GM19025 (cell line): ENCODE data around the gene RBM34.
A peak's percentile ranks its signal among the peaks of the same experiment; 100 is the strongest.
"Not testable (repeated sequence)": the region's sequence is repeated elsewhere in the genome, so short reads cannot be mapped to it uniquely, and the experiment has no call there.

Source experiments
- ATAC-seq: cut with Tn5 transposase; IDR thresholded peaks from one replicate; pipeline ENCODE4 v1.9.1; 2021; ENCODE audit warnings: mild to moderate bottlenecking, low read depth, moderate library complexity; ENCODE audit not compliant: unreplicated experiment

RBM34 gene, protein sequence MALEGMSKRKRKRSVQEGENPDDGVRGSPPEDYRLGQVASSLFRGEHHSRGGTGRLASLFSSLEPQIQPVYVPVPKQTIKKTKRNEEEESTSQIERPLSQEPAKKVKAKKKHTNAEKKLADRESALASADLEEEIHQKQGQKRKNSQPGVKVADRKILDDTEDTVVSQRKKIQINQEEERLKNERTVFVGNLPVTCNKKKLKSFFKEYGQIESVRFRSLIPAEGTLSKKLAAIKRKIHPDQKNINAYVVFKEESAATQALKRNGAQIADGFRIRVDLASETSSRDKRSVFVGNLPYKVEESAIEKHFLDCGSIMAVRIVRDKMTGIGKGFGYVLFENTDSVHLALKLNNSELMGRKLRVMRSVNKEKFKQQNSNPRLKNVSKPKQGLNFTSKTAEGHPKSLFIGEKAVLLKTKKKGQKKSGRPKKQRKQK

DNA sequence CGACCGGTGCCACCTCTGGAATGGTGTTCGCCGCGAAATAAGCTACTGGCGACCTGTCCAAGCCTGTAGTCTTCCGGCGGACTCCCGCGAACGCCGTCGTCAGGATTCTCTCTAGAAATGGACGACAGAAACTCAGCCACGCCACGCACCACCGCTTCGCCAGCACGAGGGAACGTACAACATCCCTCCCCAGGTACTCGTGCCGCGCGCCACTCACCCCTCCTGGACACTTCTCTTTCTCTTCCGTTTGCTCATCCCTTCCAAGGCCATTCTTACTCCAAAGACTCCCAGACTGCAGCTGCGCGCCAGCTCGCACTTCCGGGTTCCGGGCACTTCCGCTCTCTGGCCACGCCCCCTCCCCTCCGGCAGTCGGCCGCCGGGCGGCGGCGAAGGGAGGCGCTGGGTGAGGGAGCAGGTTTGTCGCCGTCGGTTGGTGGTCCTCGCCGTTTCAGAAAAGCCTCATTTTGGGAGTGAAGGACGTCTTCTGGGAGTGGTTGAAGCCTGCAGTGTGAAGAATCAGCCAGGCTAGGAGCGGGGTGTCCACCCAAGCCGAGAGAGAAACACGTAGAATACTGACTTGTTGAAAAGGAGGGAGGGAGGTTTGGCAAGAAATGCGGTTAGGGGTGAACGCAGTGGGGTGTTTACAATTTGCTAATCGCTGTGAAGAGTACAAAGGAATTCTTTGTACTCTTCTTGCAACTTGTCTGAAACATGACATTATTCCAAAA is at the start of gene RBM34:
RBM34 (minus strand) TSS at position 294 of the 728 bp plus-strand sequence; CDS start at position 270, 24 bp downstream.
- peak; percentile 90 for ATAC-seq

DNA sequence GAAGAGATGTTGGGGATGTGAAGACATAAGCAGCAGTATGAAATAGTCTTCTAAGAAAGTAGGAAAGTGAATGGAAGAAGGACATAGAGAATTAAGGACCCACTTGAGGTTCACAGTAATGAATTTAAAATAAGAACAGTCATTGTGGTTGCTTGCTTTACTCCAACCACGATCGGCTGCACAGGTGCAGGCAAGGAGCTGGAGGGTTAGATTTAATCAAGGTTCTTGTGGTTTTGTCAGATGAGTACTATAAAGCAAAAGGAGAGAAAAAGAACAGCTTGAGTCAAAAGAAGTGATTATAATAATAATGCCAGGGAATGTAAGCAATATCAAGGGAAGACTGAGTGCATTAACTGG is 46.1 kb upstream of the RBM34 start:
- no peak for ATAC-seq

DNA sequence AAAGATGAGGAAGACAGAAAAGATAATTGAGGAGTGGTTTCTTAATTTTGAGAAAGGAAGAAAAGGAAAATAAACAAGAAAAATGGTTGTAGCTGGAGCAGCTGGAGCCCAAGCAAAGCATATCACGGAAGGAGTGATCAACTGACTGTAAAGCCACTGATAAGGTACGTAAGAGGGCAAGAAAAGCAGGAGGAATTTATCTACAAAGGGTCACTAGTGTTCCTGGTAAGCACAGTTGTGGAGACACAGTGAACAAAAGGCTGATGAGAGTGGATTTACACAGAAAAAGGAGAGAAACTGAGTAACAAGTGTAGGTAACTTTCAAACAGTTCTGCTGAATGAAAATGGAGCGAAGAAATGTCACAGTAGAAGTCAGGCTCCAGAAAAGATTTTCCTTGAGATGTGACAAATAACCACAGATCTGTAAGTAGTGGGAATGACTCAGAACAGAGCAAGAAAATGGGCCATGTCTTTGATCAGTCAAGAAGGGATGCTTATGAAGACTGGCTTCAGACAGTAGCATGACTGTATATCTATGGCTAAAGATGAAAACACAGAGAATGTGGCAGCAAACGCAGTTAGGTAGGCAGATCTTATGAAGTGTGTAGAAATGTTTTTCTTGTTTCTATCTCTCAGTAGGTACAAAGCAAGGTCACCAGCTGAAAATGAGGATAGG is 45.6 kb upstream of the RBM34 start:
- no peak for ATAC-seq

DNA sequence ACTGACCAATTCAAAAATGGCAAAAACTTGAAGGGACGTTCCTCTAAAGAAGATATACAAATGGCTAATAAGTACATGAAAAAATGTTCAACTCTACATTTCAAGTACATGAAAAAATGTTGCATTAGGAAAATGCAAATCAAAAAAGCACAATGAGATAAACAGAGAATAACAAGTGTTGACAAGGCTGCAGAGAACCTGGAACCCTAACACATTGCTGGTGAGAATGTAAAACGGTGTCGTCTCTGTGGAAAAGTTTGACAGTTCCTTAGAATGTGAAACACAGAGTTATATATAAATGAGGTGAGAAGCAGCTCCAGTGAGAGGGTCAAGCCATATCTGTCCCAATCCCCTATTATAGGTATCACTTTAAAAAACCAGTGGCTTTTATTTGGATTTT is 44.6 kb upstream of the RBM34 start:
- ATAC-seq = no peak

DNA sequence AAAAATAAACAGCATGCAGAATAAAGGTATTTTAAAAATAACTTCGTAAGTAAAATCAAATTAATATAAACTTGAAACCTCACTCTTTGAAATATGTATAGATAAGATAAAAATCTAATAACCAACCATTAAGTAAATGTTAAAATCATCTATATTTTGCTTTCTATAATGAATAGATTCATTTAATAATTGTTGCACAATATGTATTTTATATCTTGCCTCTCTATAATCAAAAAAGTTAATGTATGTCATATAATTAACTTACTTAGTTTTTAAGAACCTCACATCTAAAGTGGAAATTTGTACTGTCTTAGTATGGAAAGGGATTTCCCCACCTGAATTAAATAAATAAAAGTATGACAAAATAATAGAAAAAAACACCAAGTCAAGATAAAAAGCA is 42.4 kb upstream of the RBM34 start:
- no peak for ATAC-seq

DNA sequence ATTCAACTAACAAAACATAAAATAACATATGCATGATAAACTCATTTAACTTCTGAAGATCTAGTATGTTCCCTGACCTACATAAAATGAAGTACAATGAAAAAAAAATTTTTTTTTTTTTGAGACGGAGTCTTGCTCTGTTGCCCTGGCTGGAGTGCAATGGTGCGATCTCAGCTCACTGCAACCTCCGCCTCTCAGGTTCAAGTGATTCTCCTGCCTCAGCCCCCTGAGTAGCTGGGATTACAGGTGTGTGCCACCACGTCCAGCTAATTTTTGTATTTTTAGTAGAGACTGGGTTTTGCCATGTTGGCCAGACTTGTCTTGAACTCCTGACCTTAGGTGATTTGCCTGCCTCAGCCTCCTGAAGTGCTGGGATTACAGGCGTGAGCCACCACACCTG is 41.4 kb upstream of the RBM34 start:
- not testable (repeated sequence) for ATAC-seq

DNA sequence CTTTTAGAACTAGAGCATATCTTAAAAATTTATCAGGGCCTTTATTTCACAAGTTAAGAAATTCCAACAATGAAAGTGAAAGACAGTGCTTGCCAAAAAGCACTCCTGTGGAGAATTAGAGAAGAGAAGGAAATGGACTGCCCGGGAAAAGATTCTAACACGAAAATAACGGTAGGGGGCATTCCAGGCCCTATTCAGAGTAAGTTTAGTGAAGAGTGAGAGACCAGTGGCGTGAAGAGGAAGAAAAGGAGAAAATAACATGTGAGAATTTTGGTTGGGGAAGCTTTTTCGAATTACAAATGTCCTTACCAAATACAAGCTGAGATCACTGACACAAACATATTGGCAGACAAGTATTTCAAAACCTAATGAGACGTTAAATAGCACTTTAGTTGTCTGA is 38.4 kb upstream of the RBM34 start:
- no peak for ATAC-seq

DNA sequence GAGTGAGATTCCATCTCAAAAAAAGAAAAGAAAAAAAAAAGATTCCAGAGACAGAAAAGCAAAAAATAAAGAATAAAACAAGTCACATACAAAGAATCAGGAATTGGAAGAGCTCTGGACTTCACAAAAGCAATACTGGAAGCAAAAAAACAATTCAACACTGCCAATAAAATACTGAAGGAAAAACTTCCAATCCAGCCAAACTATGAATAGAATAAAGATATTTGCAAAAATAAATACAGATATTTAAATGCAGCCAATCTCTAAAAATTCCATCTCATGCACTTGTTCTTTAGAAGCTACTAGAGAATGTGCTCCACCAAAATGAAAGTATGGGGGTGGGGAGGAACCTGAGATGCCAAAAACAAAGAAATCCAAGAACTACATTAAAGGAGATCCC is 29.4 kb upstream of the RBM34 start:
- ATAC-seq = no peak

DNA sequence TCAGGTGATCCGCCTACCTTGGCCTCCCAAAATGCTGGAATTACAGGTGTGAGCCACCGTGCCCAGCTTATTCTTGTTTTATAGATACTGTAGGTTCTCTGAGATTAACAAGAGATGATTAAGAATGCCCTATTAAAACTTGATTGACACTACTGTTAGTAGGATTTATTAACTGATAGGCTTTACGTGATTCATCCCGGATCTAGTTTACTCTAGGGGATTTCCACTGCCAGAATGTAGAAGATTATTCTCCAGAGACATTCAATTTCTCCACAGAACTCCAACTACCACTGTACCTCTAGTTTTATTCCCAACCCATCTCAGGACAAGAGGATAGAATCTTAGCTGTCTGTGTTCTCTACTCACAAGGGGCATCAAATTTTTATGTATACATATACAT is 26.3 kb upstream of the RBM34 start:
- ATAC-seq = no peak

DNA sequence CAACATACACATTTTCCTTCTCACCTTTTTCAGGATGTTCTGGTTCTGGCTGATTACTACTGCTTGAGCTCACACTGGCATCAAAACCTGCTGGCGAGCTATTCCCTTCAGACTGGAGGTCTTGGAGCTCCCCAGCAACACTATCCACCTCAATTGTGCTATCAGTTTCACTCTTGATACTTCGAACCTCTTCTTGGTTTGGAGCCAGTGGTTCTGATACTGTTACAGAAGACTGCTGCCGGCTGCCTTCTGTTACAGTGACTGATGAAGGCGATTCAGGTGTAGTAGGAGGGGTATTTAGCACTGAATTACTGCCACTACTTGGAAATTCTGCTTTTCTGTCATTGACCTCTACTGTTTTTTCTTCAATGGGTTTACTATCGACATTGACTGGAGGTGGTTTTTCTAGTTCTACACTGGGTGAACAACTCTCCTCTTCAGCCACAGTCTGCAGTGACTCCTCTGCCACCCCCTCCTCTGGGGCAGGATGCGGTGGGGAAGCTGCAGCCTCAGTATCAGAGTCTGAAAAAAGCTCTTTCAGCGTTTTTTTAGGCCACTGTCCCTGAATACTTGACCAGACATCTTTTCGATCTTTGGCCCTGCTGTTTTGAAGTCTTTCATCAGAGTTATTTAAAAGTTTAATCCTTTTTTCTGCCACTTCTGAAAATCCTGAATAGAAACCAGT is 20.7 kb upstream of the RBM34 start:
- ATAC-seq = no peak

DNA sequence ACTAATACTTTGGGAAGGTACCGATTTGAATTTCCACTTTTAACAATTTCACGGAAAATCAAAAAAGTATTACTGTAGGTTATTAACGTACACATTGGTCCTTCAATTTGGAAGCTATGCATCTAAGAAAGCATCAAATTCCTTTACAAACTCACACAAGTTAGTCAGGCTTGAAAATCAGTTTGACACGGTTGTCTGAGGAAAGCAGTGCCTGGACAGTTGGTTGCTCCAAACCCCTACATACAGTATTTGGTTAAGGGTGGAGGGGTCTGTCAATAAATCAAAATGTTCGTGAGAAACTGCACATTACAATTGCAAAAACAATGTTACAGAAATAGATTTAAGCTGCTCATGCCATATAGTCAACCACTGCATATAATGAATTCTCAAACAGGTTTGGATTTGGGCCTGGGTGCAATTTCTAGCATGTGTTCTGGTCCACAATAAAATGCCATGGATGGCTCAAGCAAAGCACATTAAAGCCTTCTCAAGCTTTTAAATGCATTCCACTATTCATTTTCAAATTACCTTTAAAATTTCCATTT is 19.9 kb upstream of the RBM34 start:
- ATAC-seq = no peak

DNA sequence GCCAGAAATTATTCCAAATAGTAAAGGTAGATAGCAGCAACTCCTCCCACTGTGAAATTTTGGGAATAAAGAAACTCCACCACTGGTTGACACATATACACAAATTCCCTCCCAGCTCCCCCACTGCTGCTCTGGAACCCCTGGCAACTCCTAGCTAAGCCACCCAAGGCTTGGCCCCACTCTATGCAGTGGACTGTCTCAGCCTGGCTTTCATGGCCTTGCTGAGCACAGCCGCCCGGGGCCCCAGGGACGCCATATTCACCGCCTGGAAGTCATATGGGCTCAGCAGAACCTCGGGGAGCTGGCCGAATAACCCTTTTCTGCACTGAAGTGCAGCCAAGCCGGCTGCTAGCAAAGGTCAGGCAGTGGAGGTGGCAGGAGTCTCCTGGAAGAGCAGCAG is 15.4 kb upstream of the RBM34 start:
- ATAC-seq = no peak

DNA sequence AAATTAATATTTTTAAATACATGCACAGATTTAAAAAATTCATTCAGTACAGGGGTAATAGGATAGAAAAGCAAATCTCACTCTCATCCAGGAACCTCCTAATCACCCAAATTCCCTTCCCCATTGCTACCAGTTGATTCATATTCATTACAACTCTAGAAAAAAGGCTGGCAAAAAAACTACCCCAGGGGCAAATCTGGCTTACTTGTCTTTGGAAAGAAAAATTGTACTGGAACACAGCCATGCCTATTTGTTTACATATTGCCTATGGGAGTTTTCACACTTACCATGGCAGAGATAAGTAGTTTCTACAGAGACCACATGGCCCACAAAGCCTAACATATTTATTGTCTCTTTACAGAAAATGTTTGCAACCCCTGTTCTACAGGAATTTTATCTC is 8.9 kb upstream of the RBM34 start:
- ATAC-seq = no peak

DNA sequence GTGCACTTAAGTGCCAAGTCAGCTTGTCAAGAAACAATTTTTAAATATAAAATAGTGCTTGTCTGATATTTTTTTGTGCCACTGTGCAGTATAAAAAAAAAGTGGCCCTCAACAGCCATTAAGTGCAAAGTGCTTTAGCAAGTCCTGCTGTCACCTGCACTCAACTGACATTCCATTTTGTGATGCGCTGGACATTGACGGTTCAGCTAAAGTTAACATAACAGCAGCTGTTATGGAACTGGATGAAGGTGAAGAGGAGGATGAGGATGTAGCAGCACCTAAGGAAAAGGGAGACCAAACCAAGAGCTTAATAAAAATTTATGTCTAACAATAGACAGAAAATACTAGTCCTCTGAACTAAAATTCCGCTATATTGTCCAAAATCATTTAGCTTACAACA is 7.3 kb upstream of the RBM34 start:
- no peak for ATAC-seq

DNA sequence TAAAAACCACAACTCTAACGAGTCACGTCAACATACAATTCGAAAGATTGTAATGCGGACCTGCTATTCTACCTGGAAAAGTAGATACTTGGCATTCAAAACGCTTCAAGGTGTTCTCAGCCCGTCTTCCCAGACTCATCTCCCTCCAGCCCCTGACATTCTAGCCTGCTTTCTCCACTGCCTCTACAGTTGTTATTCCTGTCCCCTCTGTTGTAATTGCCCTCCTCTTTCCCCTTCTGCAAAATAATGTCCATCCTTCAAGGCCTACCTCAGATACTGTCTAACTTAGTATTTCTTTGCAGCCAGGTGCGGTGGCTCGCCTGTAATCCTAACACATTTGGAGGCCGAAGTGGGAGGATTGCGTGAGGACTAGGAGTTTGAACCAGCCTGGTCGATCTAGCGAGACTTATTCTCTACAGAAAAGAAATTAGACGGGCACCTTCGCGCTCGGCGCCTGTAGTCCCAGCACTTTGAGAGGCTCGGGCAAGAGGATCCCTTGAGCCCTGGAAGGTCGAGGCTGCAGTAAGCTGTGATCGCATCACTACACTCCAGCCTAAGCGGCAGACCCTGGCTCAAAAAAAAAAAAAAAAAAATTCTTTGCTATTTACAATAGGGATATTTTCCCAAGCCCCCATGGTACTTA is 756 bp upstream of the RBM34 start:
- no peak for ATAC-seq

DNA sequence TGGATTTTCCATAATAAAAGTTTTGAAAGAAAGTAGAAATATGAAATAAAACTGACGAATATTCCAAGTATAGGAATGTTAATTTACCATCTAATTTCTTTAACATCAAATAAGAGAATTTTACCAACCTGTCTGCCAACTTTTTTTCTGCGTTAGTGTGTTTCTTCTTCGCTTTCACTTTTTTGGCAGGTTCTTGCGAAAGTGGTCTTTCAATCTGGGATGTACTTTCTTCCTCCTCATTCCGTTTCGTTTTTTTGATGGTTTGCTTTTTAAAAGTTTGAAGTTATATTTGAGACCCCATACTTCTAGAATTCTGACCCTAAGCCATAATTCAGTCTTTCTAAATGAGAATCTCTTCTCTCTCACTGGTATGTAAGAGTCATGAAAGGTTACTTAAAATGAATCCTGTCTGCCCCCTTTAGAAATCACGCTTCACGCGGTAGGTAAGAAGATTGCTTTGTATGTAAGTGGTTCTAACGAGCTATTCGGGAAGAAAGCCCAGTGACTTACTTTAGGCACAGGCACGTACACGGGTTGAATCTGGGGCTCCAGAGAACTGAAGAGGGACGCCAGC is 580 bp downstream of the RBM34 start:
- peak; percentile 23 for ATAC-seq

DNA sequence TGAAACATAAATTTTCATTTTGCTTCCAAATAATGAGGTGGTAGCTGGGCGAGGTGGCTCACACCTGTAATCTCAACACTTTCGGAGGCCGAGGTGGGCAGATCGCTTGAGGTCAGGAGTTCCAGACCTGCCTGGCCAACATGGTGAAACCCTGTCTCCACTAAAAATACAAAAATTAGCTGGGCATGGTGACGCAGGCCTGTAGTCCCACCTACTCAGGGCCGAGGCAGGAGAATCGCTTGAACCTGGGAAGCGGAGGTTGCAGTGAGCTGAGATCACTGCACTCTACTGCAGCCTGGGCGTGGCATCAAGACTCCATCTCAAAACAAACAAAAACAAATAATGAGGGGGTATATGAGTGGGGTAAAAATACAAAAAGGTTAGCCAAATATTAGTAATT is 1.1 kb downstream of the RBM34 start:
- not testable (repeated sequence) for ATAC-seq

DNA sequence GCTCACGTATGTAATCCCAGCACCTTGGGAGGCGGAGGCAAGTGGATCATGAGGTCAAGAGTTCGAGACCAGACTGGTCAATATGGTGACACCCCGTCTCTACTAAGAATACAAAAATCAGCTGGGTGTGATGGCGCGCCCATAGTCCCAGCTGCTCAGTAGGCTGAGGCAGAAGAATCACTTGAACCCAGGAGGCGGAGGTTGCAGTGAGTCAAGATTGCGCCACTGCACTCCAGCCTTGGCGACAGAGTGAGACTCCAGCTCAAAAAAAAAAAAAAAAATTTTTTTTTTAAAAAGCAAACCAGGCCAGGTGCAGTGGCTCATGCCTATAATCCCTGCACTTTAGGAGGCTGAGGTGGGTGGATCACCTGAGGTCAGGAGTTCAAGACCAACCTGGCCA is 1.8 kb downstream of the RBM34 start:
- ATAC-seq = not testable (repeated sequence)

DNA sequence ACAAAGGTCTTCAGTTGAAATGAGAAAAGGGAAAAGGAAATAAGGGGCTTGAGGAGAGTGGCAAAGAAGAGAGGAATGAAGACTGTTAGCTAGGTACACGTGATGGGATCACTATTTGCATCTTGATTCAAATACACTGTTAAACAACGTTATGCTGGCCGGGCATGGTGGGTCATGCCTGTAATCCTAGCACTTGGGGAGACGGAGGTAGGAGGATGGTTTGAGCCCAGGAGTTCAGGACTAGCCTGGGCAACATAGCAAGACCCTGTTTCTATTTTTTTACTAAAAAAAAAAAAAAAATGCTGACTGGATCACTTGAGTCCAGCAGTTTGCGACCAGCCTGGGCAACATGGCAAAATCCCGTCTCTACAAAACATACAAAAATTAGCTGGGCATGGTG is 2.4 kb downstream of the RBM34 start:
- no peak for ATAC-seq

DNA sequence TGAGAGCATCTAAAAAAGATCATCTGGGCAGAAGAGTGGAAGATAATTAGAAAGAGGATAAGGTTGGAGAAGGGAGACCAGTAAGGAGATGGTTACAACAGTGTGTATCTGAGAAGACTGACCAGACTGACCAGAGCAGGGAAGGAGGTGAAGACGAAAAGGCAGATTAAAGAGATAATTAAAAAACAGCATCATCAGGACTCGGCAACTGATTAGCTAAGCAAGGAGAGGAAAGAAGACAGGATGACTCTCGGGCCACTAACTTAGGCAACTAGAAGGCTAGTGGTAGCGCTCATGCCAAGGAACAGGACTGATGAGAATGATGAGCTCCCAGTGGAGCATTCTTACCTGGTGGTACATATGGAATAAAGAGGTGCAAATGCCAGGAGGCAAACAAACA is 3.9 kb downstream of the RBM34 start:
- ATAC-seq = no peak
